Upper lobe of left lung (tissue), 4 donors: ENCODE results near the gene TPBGL.

Experiments used
- EP300 ChIP-seq, 4 donors: sonication (generic); formaldehyde crosslinking; IDR thresholded peaks; one replicate each; pipeline ENCODE4 v1.5.1; 2017; ENCODE audit warnings: antibody characterized with exemption in 4 of 4, control low read depth in 2 of 4
- POLR2A ChIP-seq, 4 donors: fragments of 450-650 bp; IDR thresholded peaks; one replicate each; pipeline ENCODE4 v1.5.1; 2016 to 2017; ENCODE audit warnings: antibody characterized with exemption in 4 of 4, mild to moderate bottlenecking in 2 of 4

DNA sequence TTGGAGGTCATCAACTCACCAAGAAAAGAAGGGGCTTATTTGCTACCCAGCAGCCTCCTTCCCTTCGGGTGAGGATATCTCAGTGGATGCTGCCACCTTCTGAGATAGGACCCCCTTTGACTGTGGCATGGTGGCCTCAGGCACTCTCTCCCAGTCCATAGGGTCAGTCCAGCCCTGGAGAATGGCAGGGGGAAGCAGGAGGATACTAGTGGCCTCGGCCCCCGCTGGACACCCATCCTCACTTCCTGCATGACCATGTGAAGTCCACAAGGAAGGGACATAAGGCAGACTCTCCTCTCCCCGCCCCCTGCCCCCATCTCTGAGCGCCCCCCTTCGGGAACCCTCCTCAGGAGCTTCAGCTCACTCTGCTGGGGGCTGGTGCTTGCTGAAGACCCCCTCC lies 24.4 kb downstream of the TPBGL start:
- TF ChIP-seq EP300 (IDR thresholded peaks at IDR 0.05): no peak
- no peak for TF ChIP-seq POLR2A (IDR thresholded peaks at IDR 0.05)
